ENCODE data around the gene KCNMB4.

DNA sequence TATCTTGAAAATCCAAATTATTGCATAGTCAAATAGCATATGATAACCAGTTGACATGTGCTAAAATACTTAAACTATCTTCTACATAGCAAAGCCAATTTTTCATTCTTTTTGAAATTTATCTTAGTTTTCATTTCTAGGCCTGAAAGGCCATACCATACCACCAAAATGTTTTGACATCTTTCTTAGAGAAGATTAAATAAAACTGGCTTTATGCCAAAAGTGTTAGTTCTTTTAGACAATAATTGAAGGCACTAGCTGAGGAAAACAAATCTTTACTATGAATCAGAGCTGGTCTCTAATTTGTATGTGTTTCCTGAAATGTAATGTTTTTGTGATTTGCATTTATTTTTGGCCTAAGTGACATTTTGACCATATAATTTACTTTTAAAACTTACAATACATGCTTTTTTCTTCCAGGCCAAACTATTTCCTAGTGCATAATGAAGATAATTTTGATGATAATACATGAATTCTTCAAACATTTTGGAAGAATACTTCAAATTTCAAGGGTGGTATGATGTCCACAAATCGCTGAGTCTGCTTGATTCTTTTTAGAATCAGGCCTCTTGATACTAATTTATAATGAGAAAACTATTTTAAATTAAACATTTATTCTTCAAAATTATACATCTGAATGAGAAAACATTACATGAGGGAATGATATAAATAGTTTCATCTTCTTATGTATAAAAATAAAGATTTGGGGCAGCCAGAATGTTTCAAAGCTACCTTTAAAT is 6.5 kb upstream of the KCNMB4 start:
- no peak for TF ChIP-seq ZFX (IDR thresholded peaks at IDR 0.05)
- TF ChIP-seq, protein P1, sequence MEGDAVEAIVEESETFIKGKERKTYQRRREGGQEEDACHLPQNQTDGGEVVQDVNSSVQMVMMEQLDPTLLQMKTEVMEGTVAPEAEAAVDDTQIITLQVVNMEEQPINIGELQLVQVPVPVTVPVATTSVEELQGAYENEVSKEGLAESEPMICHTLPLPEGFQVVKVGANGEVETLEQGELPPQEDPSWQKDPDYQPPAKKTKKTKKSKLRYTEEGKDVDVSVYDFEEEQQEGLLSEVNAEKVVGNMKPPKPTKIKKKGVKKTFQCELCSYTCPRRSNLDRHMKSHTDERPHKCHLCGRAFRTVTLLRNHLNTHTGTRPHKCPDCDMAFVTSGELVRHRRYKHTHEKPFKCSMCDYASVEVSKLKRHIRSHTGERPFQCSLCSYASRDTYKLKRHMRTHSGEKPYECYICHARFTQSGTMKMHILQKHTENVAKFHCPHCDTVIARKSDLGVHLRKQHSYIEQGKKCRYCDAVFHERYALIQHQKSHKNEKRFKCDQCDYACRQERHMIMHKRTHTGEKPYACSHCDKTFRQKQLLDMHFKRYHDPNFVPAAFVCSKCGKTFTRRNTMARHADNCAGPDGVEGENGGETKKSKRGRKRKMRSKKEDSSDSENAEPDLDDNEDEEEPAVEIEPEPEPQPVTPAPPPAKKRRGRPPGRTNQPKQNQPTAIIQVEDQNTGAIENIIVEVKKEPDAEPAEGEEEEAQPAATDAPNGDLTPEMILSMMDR (conservative IDR thresholded peaks at IDR 0.05), result no peak
